Cardiac fibroblast (primary cell): ENCODE measurements around the gene NUDCD3.

Experiments used
- DNase-seq, 2 donors: peaks; one replicate each; pipeline versions ENCODE4 v3.0.0 to v3.0.0-alpha.2; 2010; ENCODE audit warnings: low read depth in 2 of 2
- H3K4me3 ChIP-seq, 2 donors: replicated peaks in 1 of 2; 1 replicate in 1 of 2; 2 replicates in 1 of 2; pipeline ENCODE4 v1.5.1; 2011; ENCODE audit warnings: low read depth in 2 of 2, low read length in 2 of 2, mild to moderate bottlenecking in 2 of 2, moderate library complexity in 1 of 2
- CTCF ChIP-seq: IDR thresholded peaks from one replicate; pipeline ENCODE4 v1.5.1; 2011; ENCODE audit warnings: low read depth, mild to moderate bottlenecking, low read length, inconsistent platforms

The NUDCD3 gene

DNA sequence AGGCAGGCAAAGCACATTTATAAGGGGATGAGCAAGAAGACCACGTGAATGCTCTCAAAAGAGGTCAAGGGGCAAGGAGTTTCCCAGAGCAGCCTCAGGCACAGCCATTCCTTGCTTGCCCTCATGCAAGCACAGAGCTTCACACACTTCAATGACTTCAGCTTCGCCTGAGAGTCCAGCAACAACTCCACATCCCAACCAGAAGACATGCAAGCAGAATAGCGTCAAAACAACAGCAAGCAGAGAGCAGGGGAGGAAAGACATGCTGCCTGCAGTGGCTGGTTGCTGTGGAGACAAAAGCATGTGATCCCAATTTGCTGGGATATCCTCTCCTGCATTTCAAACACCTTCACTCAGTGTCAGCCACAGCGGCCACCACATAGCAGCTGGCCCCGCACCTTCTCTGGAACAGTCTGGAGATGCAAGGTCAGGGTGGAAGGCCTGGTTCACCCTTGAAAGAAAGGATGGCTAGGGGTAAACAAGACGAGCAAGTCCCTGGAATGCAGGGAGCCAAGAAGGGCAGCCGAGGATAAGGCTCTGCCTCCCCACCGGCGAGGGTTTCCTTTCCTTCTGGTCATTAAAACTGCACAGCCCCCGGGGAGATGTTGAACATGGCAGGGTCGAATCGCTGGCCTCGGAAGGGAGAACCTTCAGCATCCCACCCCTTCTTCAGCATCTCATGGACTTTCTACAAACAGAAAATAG, 104.9 kb downstream of the NUDCD3 start:
- no peak for TF ChIP-seq CTCF
- no peak overlapping the region for H3K4me3 ChIP-seq
- DNase-seq = no peak

GRCh38 chr7:44384586-44385433, 105.6 kb downstream of the NUDCD3 start:
- DNase-seq = no peak
- no peak for TF ChIP-seq CTCF
- H3K4me3 ChIP-seq = no peak overlapping the region

DNA sequence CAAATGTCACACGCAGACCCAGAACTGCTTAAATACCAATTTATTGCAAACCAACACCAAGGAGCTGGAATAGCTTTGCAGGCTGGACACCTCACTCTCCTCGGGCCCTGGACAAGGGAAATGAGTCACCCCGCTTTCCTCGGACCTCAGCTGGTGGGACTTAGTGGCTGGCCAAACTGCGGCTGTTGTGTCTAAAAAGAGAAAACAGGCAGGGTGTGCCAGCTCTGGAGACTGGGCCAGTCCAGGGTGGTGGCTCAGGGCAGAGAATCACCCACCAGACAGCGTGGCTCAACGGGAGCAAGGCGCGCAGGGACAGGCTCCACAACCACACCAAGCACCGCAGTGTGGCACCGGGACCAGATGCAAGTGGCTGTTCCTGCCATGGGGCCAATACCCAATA, 106.9 kb downstream of the NUDCD3 start:
- TF ChIP-seq CTCF = no peak
- peak; percentile 69 to 84 for DNase-seq
- no peak overlapping the region for H3K4me3 ChIP-seq

DNA sequence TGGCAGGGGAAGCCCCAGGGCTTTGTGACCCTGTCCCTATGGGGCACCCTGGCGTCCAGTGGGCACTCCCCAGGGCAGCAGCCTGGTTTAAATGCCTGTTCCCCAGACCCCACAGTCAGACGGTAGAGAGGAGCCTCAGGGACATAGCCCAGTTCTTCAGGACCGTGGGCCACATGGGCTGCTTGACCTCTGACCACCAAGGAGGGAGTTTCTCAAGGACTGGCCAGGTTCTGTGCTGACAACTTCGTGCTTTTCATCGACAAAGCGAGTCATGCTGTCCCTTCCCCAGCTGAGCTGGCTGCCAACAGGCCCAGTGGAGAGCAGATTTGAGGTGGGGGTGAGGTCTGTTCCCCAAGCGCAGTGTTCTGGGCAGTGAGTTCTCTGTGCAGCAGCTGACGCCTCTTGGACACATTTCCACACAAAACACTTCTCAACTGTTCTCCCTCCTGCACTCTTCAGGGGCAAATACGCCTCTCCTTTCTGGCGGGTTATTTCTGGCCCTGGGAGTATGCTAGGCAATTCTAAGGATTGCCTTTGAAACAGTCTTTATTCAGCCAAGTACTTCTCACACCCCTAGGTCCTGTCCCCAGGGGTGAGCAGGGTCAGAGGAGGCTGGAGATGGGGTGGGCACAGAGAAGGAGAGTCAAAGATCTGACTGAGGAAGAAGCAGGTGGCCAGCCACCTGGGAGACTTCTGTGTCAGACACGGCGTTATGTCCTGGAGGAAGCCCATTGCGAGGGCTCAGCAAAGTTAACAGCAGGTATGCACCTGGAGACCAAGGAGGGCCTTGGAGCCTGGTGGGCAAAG, 107.8 kb downstream of the NUDCD3 start:
- no peak overlapping the region for H3K4me3 ChIP-seq
- peak; percentile 34 to 47 for DNase-seq
- no peak for TF ChIP-seq CTCF

GRCh38 chr7:44381494-44382220, 108.8 kb downstream of the NUDCD3 start:
- TF ChIP-seq CTCF = no peak
- no peak for DNase-seq
- no peak overlapping the region for H3K4me3 ChIP-seq

DNA sequence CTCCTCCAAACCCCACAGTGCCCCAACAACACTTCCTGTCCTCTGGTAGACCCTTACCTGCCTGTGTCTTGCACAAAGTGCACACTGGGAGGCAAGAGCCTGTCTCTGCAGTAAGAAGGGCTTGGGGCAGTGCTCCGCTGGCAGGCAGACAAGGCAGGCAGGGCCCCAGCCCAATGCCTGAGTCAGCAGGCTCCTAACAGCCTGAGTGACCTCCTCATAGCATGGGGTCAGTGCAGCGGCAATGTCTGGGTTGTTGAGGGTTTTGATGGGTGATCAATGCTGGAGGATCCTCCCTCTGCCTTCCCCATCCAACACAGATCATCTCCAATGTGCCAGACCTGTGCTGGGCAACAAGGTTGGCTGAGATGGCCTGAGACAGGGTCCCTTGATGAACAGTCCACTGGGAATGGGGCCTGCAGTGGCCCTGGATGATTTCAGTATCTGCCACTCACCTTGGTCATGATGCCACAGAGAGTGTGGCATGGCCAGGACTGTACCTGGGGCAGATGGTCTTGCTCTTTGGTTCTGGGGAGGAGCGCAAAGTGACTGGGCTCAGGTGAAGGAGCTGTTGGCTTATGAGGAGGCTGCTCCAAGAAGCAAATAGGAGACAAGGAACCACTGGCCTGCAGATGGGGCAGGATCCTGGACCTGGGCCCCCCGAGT, 109.5 kb downstream of the NUDCD3 start:
- peak; percentile 46 to 56 for DNase-seq
- TF ChIP-seq CTCF = no peak
- no peak overlapping the region for H3K4me3 ChIP-seq
